Skeletal muscle satellite cell (primary cell): Measurements from ENCODE around the gene LYPD6.

ENCODE experiments used
- H3K27me3 ChIP-seq: 2 replicates; pipeline ENCODE4 v1.7.0; 2013; ENCODE audit warnings: low read length; ENCODE audit not compliant: control insufficient read depth, insufficient read depth
- H3K36me3 ChIP-seq: 2 replicates; pipeline ENCODE4 v1.7.0; 2013; ENCODE audit warnings: mild to moderate bottlenecking, control low read depth, low read length; ENCODE audit not compliant: insufficient read depth
- H3K4me1 ChIP-seq: 2 replicates; pipeline ENCODE4 v1.7.0; 2013; ENCODE audit warnings: low read length; ENCODE audit not compliant: control insufficient read depth, insufficient read depth
- H3K4me2 ChIP-seq: 2 replicates; pipeline ENCODE4 v1.7.0; 2013; ENCODE audit warnings: mild to moderate bottlenecking, low read length
- H3K4me3 ChIP-seq: 2 replicates; pipeline ENCODE4 v1.7.0; 2013; ENCODE audit warnings: low read length
- H3K9ac ChIP-seq: 2 replicates; pipeline ENCODE4 v1.7.0; 2013; ENCODE audit warnings: mild to moderate bottlenecking, low read depth, low read length, moderate library complexity
- H3K9me3 ChIP-seq: replicated peaks from 2 replicates; pipeline ENCODE4 v1.7.0; 2013; ENCODE audit warnings: mild to moderate bottlenecking, control low read depth, low read length

The LYPD6 gene

GRCh38 chr2:149353421-149353820 lies 23.0 kb downstream of the LYPD6 start:
- H3K9ac ChIP-seq = no peak overlapping the region
- no peaks in the 10 kb centered on the region for H3K9me3 ChIP-seq
- H3K27me3 ChIP-seq = no peaks in the 10 kb centered on the region

GRCh38 chr2:149355716-149356422 lies 25.5 kb downstream of the LYPD6 start:
- no peaks in the 10 kb centered on the region for H3K27me3 ChIP-seq

More at GRCh38 chr2:149353421-149353820, 23.0 kb downstream of the LYPD6 start:
- H3K4me3 ChIP-seq = no peak overlapping the region
- H3K4me1 ChIP-seq = no peaks in the 10 kb centered on the region
- H3K36me3 ChIP-seq = no peaks in the 10 kb centered on the region
- no peak overlapping the region for H3K4me2 ChIP-seq

GRCh38 chr2:149357058-149357457 lies 26.7 kb downstream of the LYPD6 start:
- no peaks in the 10 kb centered on the region for H3K36me3 ChIP-seq
- H3K9me3 ChIP-seq = no peaks in the 10 kb centered on the region
- no peak overlapping the region for H3K4me3 ChIP-seq
- H3K27me3 ChIP-seq = no peaks in the 10 kb centered on the region
- H3K4me2 ChIP-seq = no peak overlapping the region
- no peak overlapping the region for H3K9ac ChIP-seq
- H3K4me1 ChIP-seq = no peaks in the 10 kb centered on the region

More at GRCh38 chr2:149355716-149356422, 25.5 kb downstream of the LYPD6 start:
- H3K36me3 ChIP-seq = no peaks in the 10 kb centered on the region
- H3K4me2 ChIP-seq = no peak overlapping the region
- H3K9me3 ChIP-seq = no peaks in the 10 kb centered on the region
- no peak overlapping the region for H3K9ac ChIP-seq
- no peak overlapping the region for H3K4me3 ChIP-seq
- no peaks in the 10 kb centered on the region for H3K4me1 ChIP-seq

- no peaks in the 10 kb centered on the region for H3K9me3 ChIP-seq
- no peaks in the 10 kb centered on the region for H3K27me3 ChIP-seq
- no peaks in the 10 kb centered on the region for H3K36me3 ChIP-seq
- H3K4me3 ChIP-seq = no peak overlapping the region
- no peak overlapping the region for H3K4me2 ChIP-seq
- H3K4me1 ChIP-seq = no peaks in the 10 kb centered on the region
- no peak overlapping the region for H3K9ac ChIP-seq
Observed at GRCh38 chr2:149360106-149360505, 29.7 kb downstream of the LYPD6 start.

GRCh38 chr2:149363958-149364357 lies 33.6 kb downstream of the LYPD6 start:
- Histone ChIP-seq H3K9ac (no peak overlapping the region), H3K27me3 (no peaks in the 10 kb centered on the region), H3K4me2 (no peak overlapping the region), H3K9me3 (no peaks in the 10 kb centered on the region), H3K36me3 (no peaks in the 10 kb centered on the region), H3K4me1 (peaks cover 9% of the 10 kb centered on the region), H3K4me3 (no peak overlapping the region)

GRCh38 chr2:149364839-149365238 lies 34.5 kb downstream of the LYPD6 start:
- Histone ChIP-seq H3K4me2 (no peak overlapping the region), H3K27me3 (no peaks in the 10 kb centered on the region), H3K9me3 (no peaks in the 10 kb centered on the region), H3K36me3 (no peaks in the 10 kb centered on the region), H3K9ac (no peak overlapping the region), H3K4me1 (peaks cover 9% of the 10 kb centered on the region), H3K4me3 (no peak overlapping the region)

GRCh38 chr2:149365931-149366583 lies 35.7 kb downstream of the LYPD6 start:
- H3K9ac ChIP-seq = no peak overlapping the region
- peaks cover 9% of the 10 kb centered on the region for H3K4me1 ChIP-seq

GRCh38 chr2:149370061-149370775 lies 39.8 kb downstream of the LYPD6 start:
- H3K4me1 ChIP-seq = peaks cover 9% of the 10 kb centered on the region
- no peaks in the 10 kb centered on the region for H3K36me3 ChIP-seq
- H3K4me3 ChIP-seq = no peak overlapping the region
- H3K9ac ChIP-seq = no peak overlapping the region
- H3K9me3 ChIP-seq = no peaks in the 10 kb centered on the region
- no peak overlapping the region for H3K4me2 ChIP-seq
- H3K27me3 ChIP-seq = no peaks in the 10 kb centered on the region

More at GRCh38 chr2:149365931-149366583, 35.7 kb downstream of the LYPD6 start:
- Histone ChIP-seq H3K4me2 (no peak overlapping the region), H3K36me3 (no peaks in the 10 kb centered on the region), H3K27me3 (no peaks in the 10 kb centered on the region), H3K4me3 (no peak overlapping the region), H3K9me3 (no peaks in the 10 kb centered on the region)

GRCh38 chr2:149371476-149371875 lies 41.1 kb downstream of the LYPD6 start:
- Histone ChIP-seq H3K4me2 (no peak overlapping the region), H3K4me1 (no peaks in the 10 kb centered on the region), H3K9ac (no peak overlapping the region), H3K36me3 (no peaks in the 10 kb centered on the region), H3K9me3 (no peaks in the 10 kb centered on the region), H3K27me3 (no peaks in the 10 kb centered on the region), H3K4me3 (no peak overlapping the region)

GRCh38 chr2:149375801-149376361 lies 45.5 kb downstream of the LYPD6 start:
- H3K9me3 ChIP-seq = no peaks in the 10 kb centered on the region
- no peaks in the 10 kb centered on the region for H3K36me3 ChIP-seq
- H3K27me3 ChIP-seq = no peaks in the 10 kb centered on the region
- H3K4me1 ChIP-seq = no peaks in the 10 kb centered on the region
- H3K4me2 ChIP-seq = no peak overlapping the region
- H3K4me3 ChIP-seq = no peak overlapping the region
- H3K9ac ChIP-seq = no peak overlapping the region

GRCh38 chr2:149380205-149380604 lies 49.8 kb downstream of the LYPD6 start:
- H3K4me3 ChIP-seq = no peak overlapping the region
- no peaks in the 10 kb centered on the region for H3K9me3 ChIP-seq
- no peak overlapping the region for H3K4me2 ChIP-seq
- no peaks in the 10 kb centered on the region for H3K27me3 ChIP-seq
- H3K4me1 ChIP-seq = peaks cover 10% of the 10 kb centered on the region
- no peaks in the 10 kb centered on the region for H3K36me3 ChIP-seq
- H3K9ac ChIP-seq = no peak overlapping the region
